HG03139 (cell line): ENCODE results near the gene KATNIP.

Experiments
- ATAC-seq: cut with Tn5 transposase; IDR thresholded peaks from one replicate; pipeline ENCODE4 v1.9.1; 2021; ENCODE audit not compliant: unreplicated experiment

The KATNIP gene

GRCh38 chr16:27549746-27550581 is at the start of gene KATNIP, which contains the start of gene GTF3C1:
Gene KATNIP (plus strand): TSS chr16:27550144. CDS start chr16:27550171, 27 bp downstream.
Gene GTF3C1 (minus strand): TSS chr16:27549913. CDS start chr16:27549890, 23 bp downstream.
- peak; percentile 93 for ATAC-seq

GRCh38 chr16:27500801-27501200 is 49.1 kb upstream of the KATNIP start:
- no peak for ATAC-seq

GRCh38 chr16:27503662-27504061 is 46.3 kb upstream of the KATNIP start:
- no peak for ATAC-seq

- ATAC-seq: no peak
Observed at GRCh38 chr16:27505297-27506236, 44.4 kb upstream of the KATNIP start.

- no peak for ATAC-seq
Observed at GRCh38 chr16:27506771-27507170, 43.2 kb upstream of the KATNIP start.

GRCh38 chr16:27508476-27508875 is 41.5 kb upstream of the KATNIP start:
- no peak for ATAC-seq

GRCh38 chr16:27511657-27512448 is 38.1 kb upstream of the KATNIP start:
- no peak for ATAC-seq

GRCh38 chr16:27514806-27515205 is 35.1 kb upstream of the KATNIP start:
- ATAC-seq: no peak

- peak; percentile 58 for ATAC-seq
Observed at GRCh38 chr16:27515874-27516353, 34.0 kb upstream of the KATNIP start.

- no peak for ATAC-seq
Observed at GRCh38 chr16:27516365-27516764, 33.6 kb upstream of the KATNIP start.

- no peak for ATAC-seq
Observed at GRCh38 chr16:27517664-27518063, 32.3 kb upstream of the KATNIP start.

- no peak for ATAC-seq
Observed at GRCh38 chr16:27518226-27518625, 31.7 kb upstream of the KATNIP start.

GRCh38 chr16:27520982-27521673 is 28.8 kb upstream of the KATNIP start:
- ATAC-seq: no peak

GRCh38 chr16:27522173-27522707 is 27.7 kb upstream of the KATNIP start:
- no peak for ATAC-seq

GRCh38 chr16:27526180-27526579 is 23.8 kb upstream of the KATNIP start:
- no peak for ATAC-seq

- ATAC-seq: no peak
Observed at GRCh38 chr16:27528294-27528693, 21.6 kb upstream of the KATNIP start.

GRCh38 chr16:27529962-27530361 is 20.0 kb upstream of the KATNIP start:
- no peak for ATAC-seq

GRCh38 chr16:27531186-27531585 is 18.8 kb upstream of the KATNIP start:
- ATAC-seq: no peak

- ATAC-seq: no peak
Observed at GRCh38 chr16:27531826-27532800, 17.8 kb upstream of the KATNIP start.
